ENCODE data around the gene SPATA31C1. TPM values are rescaled to one million over a fixed set of nuclear protein-coding genes. Genes with fewer than 3 reads are reported as not detected.

Gene SPATA31C1
- polyA plus RNA-seq, 2 of the 4 experiments (the other 2 are of a cell fraction): not detected

DNA sequence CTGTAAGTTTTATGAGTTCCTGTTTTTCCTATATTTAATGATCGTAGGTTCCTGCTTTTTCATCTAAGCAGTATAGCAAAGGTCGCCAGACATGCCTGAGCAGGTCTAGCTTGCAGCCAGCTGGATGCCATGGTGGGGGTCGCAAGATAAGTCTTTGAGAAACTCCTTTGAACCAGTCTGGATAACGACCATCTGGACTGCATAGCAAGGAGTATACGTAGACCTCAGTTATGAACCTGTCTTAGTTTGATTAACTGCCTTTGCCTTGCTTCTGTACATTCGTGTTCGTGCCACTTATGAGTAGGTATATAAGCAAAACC, 43.5 kb upstream of the SPATA31C1 start:
- TF ChIP-seq ZSCAN20 (CRISPR knock-in tag; IDR thresholded peaks at IDR 0.05) (no peak), EP300 (IDR thresholded peaks at IDR 0.05) (no peak), FOXS1 (CRISPR knock-in tag; IDR thresholded peaks at IDR 0.05) (no peak)
- TF ChIP-seq, protein P1, sequence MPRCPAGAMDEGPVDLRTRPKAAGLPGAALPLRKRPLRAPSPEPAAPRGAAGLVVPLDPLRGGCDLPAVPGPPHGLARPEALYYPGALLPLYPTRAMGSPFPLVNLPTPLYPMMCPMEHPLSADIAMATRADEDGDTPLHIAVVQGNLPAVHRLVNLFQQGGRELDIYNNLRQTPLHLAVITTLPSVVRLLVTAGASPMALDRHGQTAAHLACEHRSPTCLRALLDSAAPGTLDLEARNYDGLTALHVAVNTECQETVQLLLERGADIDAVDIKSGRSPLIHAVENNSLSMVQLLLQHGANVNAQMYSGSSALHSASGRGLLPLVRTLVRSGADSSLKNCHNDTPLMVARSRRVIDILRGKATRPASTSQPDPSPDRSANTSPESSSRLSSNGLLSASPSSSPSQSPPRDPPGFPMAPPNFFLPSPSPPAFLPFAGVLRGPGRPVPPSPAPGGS (IDR thresholded peaks at IDR 0.05): no peak
- TF ChIP-seq, protein P2, sequence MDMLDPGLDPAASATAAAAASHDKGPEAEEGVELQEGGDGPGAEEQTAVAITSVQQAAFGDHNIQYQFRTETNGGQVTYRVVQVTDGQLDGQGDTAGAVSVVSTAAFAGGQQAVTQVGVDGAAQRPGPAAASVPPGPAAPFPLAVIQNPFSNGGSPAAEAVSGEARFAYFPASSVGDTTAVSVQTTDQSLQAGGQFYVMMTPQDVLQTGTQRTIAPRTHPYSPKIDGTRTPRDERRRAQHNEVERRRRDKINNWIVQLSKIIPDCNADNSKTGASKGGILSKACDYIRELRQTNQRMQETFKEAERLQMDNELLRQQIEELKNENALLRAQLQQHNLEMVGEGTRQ (IDR thresholded peaks at IDR 0.05): no peak
- FAIRE-seq (no peak), ATAC-seq (no peak), DNase-seq (ENCODE audit: low read depth in 1 of 2, low spot score in 1 of 2) (no peak)
- H3K4me1 ChIP-seq: peaks cover 14% of the 10 kb centered on the region; the same call in 2 of the 3 replicates
- ChIA-PET CTCF (interaction anchor here (0.7 to 2.1 kb wide), 4 partner anchors 8 to 872 kb away, joined by 3 to 11 read pairs (median 4); no protein-coding TSS in a partner anchor), POLR2A (no interaction called here)
- peaks cover 14% of the 10 kb centered on the region for H3K9me3 ChIP-seq
- H3K4me3 ChIP-seq: no peak overlapping the region
- peak overlapping the region in 1 of 2 experiments; percentile 51; a peak in 1 of 6 replicates for H3K27ac ChIP-seq
- WGBS (ENCODE audit: missing lambda C conversion rate): 75% methylated on average over 7 of the region's 7 CpGs
- no peak overlapping the region for H3K4me2 ChIP-seq

DNA sequence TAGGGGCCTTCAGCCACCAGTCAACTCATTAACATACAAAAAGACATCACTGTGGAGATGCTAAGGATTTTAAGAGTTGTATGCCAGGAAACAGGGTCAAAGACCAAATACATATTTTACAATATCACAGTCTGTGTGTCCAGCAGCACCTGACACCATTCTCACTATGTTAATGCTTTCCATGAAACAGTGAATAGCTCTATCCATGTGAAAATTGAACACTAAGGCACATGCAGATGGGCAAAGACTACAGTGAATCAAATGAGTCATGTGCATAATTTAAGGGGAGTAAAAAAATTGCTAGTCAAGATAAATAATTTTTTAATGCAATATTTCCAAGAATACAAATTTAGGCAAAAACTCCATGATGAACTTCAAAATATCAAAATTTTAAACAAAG, 42.7 kb upstream of the SPATA31C1 start:
- peaks cover 17% of the 10 kb centered on the region; the same call in 2 of the 3 replicates for H3K4me1 ChIP-seq
- H3K9me3 ChIP-seq: peaks cover 14% of the 10 kb centered on the region
- DNase-seq (ENCODE audit: low read depth in 1 of 2, low spot score in 1 of 2) (no peak), ATAC-seq (no peak), FAIRE-seq (no peak)
- TF ChIP-seq, protein P1 (IDR thresholded peaks at IDR 0.05): no peak
- TF ChIP-seq JUN (IDR thresholded peaks at IDR 0.05): no peak
- TF ChIP-seq, protein P3, sequence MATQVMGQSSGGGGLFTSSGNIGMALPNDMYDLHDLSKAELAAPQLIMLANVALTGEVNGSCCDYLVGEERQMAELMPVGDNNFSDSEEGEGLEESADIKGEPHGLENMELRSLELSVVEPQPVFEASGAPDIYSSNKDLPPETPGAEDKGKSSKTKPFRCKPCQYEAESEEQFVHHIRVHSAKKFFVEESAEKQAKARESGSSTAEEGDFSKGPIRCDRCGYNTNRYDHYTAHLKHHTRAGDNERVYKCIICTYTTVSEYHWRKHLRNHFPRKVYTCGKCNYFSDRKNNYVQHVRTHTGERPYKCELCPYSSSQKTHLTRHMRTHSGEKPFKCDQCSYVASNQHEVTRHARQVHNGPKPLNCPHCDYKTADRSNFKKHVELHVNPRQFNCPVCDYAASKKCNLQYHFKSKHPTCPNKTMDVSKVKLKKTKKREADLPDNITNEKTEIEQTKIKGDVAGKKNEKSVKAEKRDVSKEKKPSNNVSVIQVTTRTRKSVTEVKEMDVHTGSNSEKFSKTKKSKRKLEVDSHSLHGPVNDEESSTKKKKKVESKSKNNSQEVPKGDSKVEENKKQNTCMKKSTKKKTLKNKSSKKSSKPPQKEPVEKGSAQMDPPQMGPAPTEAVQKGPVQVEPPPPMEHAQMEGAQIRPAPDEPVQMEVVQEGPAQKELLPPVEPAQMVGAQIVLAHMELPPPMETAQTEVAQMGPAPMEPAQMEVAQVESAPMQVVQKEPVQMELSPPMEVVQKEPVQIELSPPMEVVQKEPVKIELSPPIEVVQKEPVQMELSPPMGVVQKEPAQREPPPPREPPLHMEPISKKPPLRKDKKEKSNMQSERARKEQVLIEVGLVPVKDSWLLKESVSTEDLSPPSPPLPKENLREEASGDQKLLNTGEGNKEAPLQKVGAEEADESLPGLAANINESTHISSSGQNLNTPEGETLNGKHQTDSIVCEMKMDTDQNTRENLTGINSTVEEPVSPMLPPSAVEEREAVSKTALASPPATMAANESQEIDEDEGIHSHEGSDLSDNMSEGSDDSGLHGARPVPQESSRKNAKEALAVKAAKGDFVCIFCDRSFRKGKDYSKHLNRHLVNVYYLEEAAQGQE (IDR thresholded peaks at IDR 0.05): no peak
- no peak for TF ChIP-seq RAD21 (conservative IDR thresholded peaks at IDR 0.05 in 1 of 2, IDR thresholded peaks at IDR 0.05 in 1 of 2)
- TF ChIP-seq HEYL (CRISPR knock-in tag; IDR thresholded peaks at IDR 0.05): no peak
- TF ChIP-seq HOXA7 (CRISPR knock-in tag; IDR thresholded peaks at IDR 0.05): no peak
- TF ChIP-seq MAZ (IDR thresholded peaks at IDR 0.05; ENCODE audit: borderline replicate concordance, low read depth, low read length): no peak
- no peak for TF ChIP-seq BHLHE40 (IDR thresholded peaks at IDR 0.05; ENCODE audit: low read depth, low read length)
- TF ChIP-seq ESRRA (IDR thresholded peaks at IDR 0.05; ENCODE audit: borderline replicate concordance, low read length): no peak
- 0 out of 6 replicates have a peak overlapping the region, but pooled peaks of 1 of the 2 experiments have one; percentile 8 for H3K27ac ChIP-seq
- ChIA-PET POLR2A (no interaction called here), CTCF (interaction anchor here (1.4 to 2.1 kb wide), 2 partner anchors 9 to 62 kb away, joined by 5 to 11 read pairs; no protein-coding TSS in a partner anchor)
- no peak overlapping the region for H3K4me3 ChIP-seq
- H3K4me2 ChIP-seq: no peak overlapping the region

DNA sequence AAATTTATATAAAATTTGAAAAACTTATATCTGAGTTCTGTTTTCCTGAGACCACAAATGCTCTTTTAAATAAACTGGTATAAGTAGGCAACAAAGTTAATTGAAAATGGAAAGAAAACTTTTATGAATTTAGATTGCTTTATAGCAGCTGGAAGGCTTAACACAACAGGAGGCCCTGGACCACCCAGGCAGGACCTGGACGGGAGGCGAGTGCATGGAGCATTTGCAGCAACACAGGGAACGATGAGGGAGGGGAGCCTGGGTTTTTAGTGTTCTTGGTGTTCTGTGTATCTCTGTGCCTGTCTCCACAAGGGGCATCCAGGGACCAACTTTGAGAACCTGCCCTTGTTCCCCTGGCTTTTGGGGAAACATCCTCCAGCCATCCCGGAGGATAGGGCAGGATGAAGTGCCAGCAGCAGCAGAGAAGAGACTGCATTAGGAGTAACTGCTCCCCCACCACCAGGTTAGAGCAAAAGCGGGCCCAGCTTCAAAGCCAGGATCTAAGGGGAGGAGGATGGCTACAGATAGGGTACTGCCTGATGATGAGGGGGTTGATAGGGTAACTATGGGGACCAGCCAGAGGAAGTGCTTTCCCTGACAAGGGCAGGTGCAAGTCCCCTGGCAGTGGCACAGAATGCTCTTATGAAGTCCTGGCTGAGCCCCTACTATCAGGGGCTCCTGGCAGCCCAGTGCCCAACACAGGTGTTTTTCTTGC, 41.8 kb upstream of the SPATA31C1 start:
- ATAC-seq (no peak), FAIRE-seq (no peak), DNase-seq (ENCODE audit: low read depth in 1 of 2, low spot score in 1 of 2) (no peak)
- WGBS (ENCODE audit: missing lambda C conversion rate): 88% methylated on average over 5 of the region's 5 CpGs
- Histone ChIP-seq H3K9me3 (peaks cover 14% of the 10 kb centered on the region), H3K4me3 (no peak overlapping the region), H3K4me1 (peaks cover 13% of the 10 kb centered on the region; the same call in 2 of the 3 replicates), H3K4me2 (no peak overlapping the region), H3K27ac (peak overlapping the region in 1 of 2 experiments; percentile 84; a peak in 3 of 6 replicates)
- CTCF ChIA-PET: interaction anchor here (2.1 kb wide), 1 partner anchor 9 kb away, joined by 11 read pairs; no protein-coding TSS in a partner anchor
- POLR2A ChIA-PET: no interaction called here
- TF ChIP-seq RFX5 (IDR thresholded peaks at IDR 0.05): no peak
- TF ChIP-seq FOSL2 (IDR thresholded peaks at IDR 0.05): no peak
- no peak for TF ChIP-seq FOSL2 (CRISPR knock-in tag; IDR thresholded peaks at IDR 0.05)
- TF ChIP-seq HOXB5 (CRISPR knock-in tag; IDR thresholded peaks at IDR 0.05): no peak
- no peak for TF ChIP-seq JUN (IDR thresholded peaks at IDR 0.05)
- no peak for TF ChIP-seq ZSCAN20 (CRISPR knock-in tag; IDR thresholded peaks at IDR 0.05)
- TF ChIP-seq RNF2 (IDR thresholded peaks at IDR 0.05; ENCODE audit: borderline replicate concordance, low read depth): no peak
- TF ChIP-seq, protein P4, sequence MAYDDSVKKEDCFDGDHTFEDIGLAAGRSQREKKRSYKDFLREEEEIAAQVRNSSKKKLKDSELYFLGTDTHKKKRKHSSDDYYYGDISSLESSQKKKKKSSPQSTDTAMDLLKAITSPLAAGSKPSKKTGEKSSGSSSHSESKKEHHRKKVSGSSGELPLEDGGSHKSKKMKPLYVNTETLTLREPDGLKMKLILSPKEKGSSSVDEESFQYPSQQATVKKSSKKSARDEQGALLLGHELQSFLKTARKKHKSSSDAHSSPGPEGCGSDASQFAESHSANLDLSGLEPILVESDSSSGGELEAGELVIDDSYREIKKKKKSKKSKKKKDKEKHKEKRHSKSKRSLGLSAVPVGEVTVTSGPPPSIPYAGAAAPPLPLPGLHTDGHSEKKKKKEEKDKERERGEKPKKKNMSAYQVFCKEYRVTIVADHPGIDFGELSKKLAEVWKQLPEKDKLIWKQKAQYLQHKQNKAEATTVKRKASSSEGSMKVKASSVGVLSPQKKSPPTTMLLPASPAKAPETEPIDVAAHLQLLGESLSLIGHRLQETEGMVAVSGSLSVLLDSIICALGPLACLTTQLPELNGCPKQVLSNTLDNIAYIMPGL (CRISPR knock-in tag; IDR thresholded peaks at IDR 0.05; ENCODE audit: borderline replicate concordance): no peak
- TF ChIP-seq, protein P5, sequence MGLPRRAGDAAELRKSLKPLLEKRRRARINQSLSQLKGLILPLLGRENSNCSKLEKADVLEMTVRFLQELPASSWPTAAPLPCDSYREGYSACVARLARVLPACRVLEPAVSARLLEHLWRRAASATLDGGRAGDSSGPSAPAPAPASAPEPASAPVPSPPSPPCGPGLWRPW (IDR thresholded peaks at IDR 0.05): no peak
- TF ChIP-seq, protein P6, sequence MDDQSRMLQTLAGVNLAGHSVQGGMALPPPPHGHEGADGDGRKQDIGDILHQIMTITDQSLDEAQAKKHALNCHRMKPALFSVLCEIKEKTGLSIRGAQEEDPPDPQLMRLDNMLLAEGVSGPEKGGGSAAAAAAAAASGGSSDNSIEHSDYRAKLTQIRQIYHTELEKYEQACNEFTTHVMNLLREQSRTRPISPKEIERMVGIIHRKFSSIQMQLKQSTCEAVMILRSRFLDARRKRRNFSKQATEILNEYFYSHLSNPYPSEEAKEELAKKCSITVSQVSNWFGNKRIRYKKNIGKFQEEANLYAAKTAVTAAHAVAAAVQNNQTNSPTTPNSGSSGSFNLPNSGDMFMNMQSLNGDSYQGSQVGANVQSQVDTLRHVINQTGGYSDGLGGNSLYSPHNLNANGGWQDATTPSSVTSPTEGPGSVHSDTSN (IDR thresholded peaks at IDR 0.05): no peak
- no peak for TF ChIP-seq TFCP2L1 (CRISPR knock-in tag; IDR thresholded peaks at IDR 0.05)

All from A549 (cell line).